Body of pancreas (tissue), 4 donors: ENCODE data around the gene DCUN1D5. TPM values are rescaled to one million over a fixed set of nuclear protein-coding genes. Genes with fewer than 3 reads are reported as not detected.

Experiments
- ATAC-seq: fragments of 150-250 bp; one replicate; pipeline ENCODE4 v1.9.1; 2016
- DNase-seq, 4 donors: peaks; one replicate each; pipeline ENCODE4 v3.0.0-alpha.2; 2019
- H3K27ac ChIP-seq, 4 donors: fragments of 200-600 bp; sonication (generic); 1 replicate in 3 of 4; 2 replicates in 1 of 4; pipeline versions ENCODE4 v1.5.1 to v1.6.1; 2016 to 2019; ENCODE audit warnings: mild to moderate bottlenecking in 1 of 4, mixed read lengths in 1 of 4, moderate library complexity in 1 of 4
- H3K27me3 ChIP-seq, 2 donors: fragments of 200-600 bp; sonication (generic); one replicate each; pipeline ENCODE4 v1.6.0; 2016; ENCODE audit warnings: mild to moderate bottlenecking in 1 of 2
- H3K36me3 ChIP-seq, 2 donors: fragments of 200-600 bp; sonication (generic); replicated peaks in 1 of 2; 2 replicates each; pipeline ENCODE4 v1.5.1; 2016; ENCODE audit warnings: low read depth in 2 of 2; ENCODE audit not compliant: insufficient read depth in 1 of 2
- H3K4me1 ChIP-seq: fragments of 200-600 bp; sonication (generic); one replicate; pipeline ENCODE4 v1.6.0; 2016
- H3K4me3 ChIP-seq, 2 donors: fragments of 200-600 bp; sonication (generic); 1 replicate in 1 of 2; 2 replicates in 1 of 2; pipeline ENCODE4 v1.5.1; 2016 to 2019
- H3K9me3 ChIP-seq, 3 donors: fragments of 200-600 bp; sonication (generic); 1 replicate in 2 of 3; 2 replicates in 1 of 3; pipeline ENCODE4 v1.5.1; 2016
- POLR2A ChIP-seq, 3 donors: fragments of 450-650 bp; IDR thresholded peaks; one replicate each; pipeline ENCODE4 v1.6.1; 2016; ENCODE audit warnings: antibody characterized with exemption in 3 of 3, mild to moderate bottlenecking in 2 of 3
- WGBS, 2 donors: methylation state at CpG; one replicate each; pipeline ENCODE4 v1.1.5; 2017; 5-methylcytosine and 5-hydroxymethylcytosine counted together
- intact Hi-C: fragments of 100-400 bp; cut with DNase I; formaldehyde crosslinking; loops from one replicate; pipeline ENCODE4 v1.15.1; 2023
- total RNA-seq, 2 donors: library from RNA; depleted of rRNA; stranded (reverse); fragments of >200 nt; gene quantifications; one replicate each; pipeline ENCODE4 v1.1.0, GENCODE V29; 2016
- TF ChIP-seq, protein P1 (sequence below), 7 experiments: fragments of 450-650 bp in 4 of 7; fragments of 200-600 bp in 3 of 7; sonication (generic) in 3 of 7; IDR thresholded peaks; one replicate each; pipeline ENCODE4 v1.5.1; 2016 to 2019; ENCODE audit warnings: antibody characterized with exemption in 7 of 7

Gene DCUN1D5
- total RNA-seq, 2 donors from 2014 or later = 16.6 to 70.5 TPM

DNA sequence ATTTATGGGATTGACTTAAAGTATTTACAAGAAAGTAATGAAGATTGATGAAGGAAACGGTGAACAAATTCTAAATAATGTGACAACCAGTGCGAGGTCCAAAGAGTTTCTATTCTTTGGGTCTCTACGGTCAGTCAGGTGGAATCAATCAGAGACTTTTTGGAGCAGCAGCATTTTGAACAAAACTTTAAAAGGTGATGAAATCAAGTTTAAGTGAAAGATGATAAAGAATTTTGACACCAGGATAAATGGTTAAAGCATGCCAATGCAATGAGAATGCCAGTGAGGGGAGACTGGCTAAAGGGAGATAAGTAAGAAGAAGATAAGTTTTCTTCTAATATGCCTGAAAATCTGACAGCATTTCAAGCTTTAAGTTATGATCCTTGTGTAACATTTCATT, 67.9 kb downstream of the DCUN1D5 start:
- TF ChIP-seq, protein P1, sequence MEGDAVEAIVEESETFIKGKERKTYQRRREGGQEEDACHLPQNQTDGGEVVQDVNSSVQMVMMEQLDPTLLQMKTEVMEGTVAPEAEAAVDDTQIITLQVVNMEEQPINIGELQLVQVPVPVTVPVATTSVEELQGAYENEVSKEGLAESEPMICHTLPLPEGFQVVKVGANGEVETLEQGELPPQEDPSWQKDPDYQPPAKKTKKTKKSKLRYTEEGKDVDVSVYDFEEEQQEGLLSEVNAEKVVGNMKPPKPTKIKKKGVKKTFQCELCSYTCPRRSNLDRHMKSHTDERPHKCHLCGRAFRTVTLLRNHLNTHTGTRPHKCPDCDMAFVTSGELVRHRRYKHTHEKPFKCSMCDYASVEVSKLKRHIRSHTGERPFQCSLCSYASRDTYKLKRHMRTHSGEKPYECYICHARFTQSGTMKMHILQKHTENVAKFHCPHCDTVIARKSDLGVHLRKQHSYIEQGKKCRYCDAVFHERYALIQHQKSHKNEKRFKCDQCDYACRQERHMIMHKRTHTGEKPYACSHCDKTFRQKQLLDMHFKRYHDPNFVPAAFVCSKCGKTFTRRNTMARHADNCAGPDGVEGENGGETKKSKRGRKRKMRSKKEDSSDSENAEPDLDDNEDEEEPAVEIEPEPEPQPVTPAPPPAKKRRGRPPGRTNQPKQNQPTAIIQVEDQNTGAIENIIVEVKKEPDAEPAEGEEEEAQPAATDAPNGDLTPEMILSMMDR (IDR thresholded peaks at IDR 0.05) = no peak
- TF ChIP-seq POLR2A (IDR thresholded peaks at IDR 0.05) = no peak
- WGBS, 2 donors = 37 to 46% methylated on average over 3 of the region's 3 CpGs
- ATAC-seq = no peak
- Histone ChIP-seq H3K27ac (no peak overlapping the region), H3K27me3 (no peaks in the 10 kb centered on the region), H3K9me3 (no peaks in the 10 kb centered on the region), H3K4me1 (no peaks in the 10 kb centered on the region), H3K4me3 (no peak overlapping the region), H3K36me3 (no peaks in the 10 kb centered on the region)
- intact Hi-C loops = no loop called here
- DNase-seq = no peak

DNA sequence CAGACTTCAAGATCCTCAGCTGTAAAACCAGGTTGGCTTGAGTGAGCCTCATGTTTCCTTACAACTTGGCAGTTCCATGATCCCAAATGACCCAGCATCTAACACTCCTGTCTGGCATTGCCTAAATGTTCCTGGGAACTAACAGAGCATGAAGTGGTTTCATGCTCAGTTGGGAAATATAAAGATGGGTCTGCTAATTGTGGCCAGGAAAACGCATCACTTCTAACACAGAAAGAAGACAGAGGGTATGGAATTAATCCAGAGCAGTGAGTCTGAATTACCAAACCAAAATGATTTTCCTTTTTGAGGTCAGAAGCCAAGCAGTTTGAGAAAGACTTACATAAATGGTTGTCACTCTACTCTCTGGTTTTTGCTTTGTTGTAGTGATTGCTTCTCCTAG, 75.9 kb downstream of the DCUN1D5 start:
- Histone ChIP-seq H3K4me1 (no peaks in the 10 kb centered on the region), H3K4me3 (no peak overlapping the region), H3K9me3 (no peaks in the 10 kb centered on the region), H3K27me3 (no peaks in the 10 kb centered on the region), H3K27ac (no peak overlapping the region), H3K36me3 (no peaks in the 10 kb centered on the region)
- no peak for TF ChIP-seq POLR2A (IDR thresholded peaks at IDR 0.05)
- TF ChIP-seq, protein P1 (IDR thresholded peaks at IDR 0.05) = no peak
- intact Hi-C loops = no loop called here
- ATAC-seq (no peak), DNase-seq (no peak)
- 19 to 35% methylated on average over 1 of the region's 1 CpG for WGBS, 2 donors

DNA sequence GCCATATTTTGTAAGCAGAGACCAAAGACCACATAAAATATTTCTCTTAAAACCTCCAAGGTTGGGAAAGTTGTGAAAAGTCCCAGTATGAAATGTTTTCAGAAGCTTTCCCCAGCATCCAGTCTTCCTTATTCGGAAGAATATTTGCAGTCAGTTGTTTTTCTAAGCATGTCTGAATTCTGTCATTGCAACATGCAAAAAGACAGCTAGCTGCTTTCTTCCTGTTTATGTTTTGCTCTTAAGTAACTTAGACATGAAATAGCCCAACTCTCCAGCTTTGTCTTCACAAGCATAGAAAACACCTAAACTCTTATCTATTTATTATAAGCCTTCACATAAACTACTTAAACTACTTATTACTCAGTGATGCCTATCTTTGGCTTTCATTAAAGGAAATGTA, 78.5 kb downstream of the DCUN1D5 start:
- no peaks in the 10 kb centered on the region for H3K9me3 ChIP-seq
- TF ChIP-seq, protein P1 (IDR thresholded peaks at IDR 0.05) = no peak
- TF ChIP-seq POLR2A (IDR thresholded peaks at IDR 0.05) = no peak
- DNase-seq (no peak), ATAC-seq (no peak)
- no peaks in the 10 kb centered on the region for H3K4me1 ChIP-seq
- no peaks in the 10 kb centered on the region for H3K27me3 ChIP-seq
- H3K27ac ChIP-seq = no peak overlapping the region
- intact Hi-C loops = no loop called here
- WGBS, 2 donors = 48 to 52% methylated on average over 1 of the region's 1 CpG
- H3K36me3 ChIP-seq = no peaks in the 10 kb centered on the region
- no peak overlapping the region for H3K4me3 ChIP-seq

Other genes starting within 250 kb of the DCUN1D5 start
- 1 to 10 TPM in 1 of 2 donors, not detected in 1; 1.0 TPM for gene MMP3, start 248.6 kb downstream of the DCUN1D5 start, total RNA-seq
- gene MMP12, start 217.2 kb downstream of the DCUN1D5 start, total RNA-seq = not detected
- gene MMP13, start 136.4 kb downstream of the DCUN1D5 start, total RNA-seq = not detected
- gene DYNC2H1, start 17.3 kb upstream of the DCUN1D5 start, total RNA-seq = 10 to 100 TPM; 12.2 to 19.5 TPM